Astrocyte (in vitro differentiated cells and primary cell): Measurements from ENCODE around the gene LPIN3. TPM values are rescaled to one million over a fixed set of nuclear protein-coding genes. Genes with fewer than 3 reads are reported as not detected.

Source experiments
- DNase-seq: peaks from one replicate; pipeline ENCODE4 v3.0.0-alpha.2; 2010; ENCODE audit warnings: low read depth
- FAIRE-seq: peaks from 2 replicates; lab custom pipeline; 2011; peaks lifted over from hg19 to GRCh38; lab: Jason Lieb, UNC
- H2AFZ ChIP-seq: 2 replicates; pipeline ENCODE4 v1.6.0; 2012; ENCODE audit warnings: low read depth, low read length, inconsistent platforms
- H3K27ac ChIP-seq: 2 replicates; pipeline ENCODE4 v1.5.1; 2011; ENCODE audit warnings: low read depth, low read length, inconsistent platforms
- H3K27me3 ChIP-seq: 2 replicates; pipeline ENCODE4 v1.6.0; 2011; ENCODE audit warnings: low read length, inconsistent platforms; ENCODE audit not compliant: insufficient read depth
- H3K36me3 ChIP-seq: 2 replicates; pipeline ENCODE4 v1.5.1; 2011; ENCODE audit warnings: low read length, inconsistent platforms; ENCODE audit not compliant: insufficient read depth
- H3K4me1 ChIP-seq: 2 replicates; pipeline ENCODE4 v1.5.1; 2011; ENCODE audit warnings: low read length, inconsistent platforms; ENCODE audit not compliant: insufficient read depth
- H3K4me2 ChIP-seq: 2 replicates; pipeline ENCODE4 v1.6.0; 2012; ENCODE audit warnings: low read length, inconsistent platforms
- H3K4me3 ChIP-seq: 2 replicates; pipeline ENCODE4 v1.5.1; 2011; ENCODE audit warnings: low read depth, mild to moderate bottlenecking, low read length, inconsistent platforms; ENCODE audit not compliant: insufficient read depth
- H3K79me2 ChIP-seq: 2 replicates; pipeline ENCODE4 v1.6.0; 2012; ENCODE audit warnings: mild to moderate bottlenecking, low read length, inconsistent platforms; ENCODE audit not compliant: insufficient read depth
- H3K9ac ChIP-seq: 2 replicates; pipeline ENCODE4 v1.6.0; 2012; ENCODE audit warnings: mild to moderate bottlenecking, low read length, inconsistent platforms
- H3K9me3 ChIP-seq: 2 replicates; pipeline ENCODE4 v1.5.1; 2012; ENCODE audit warnings: low read depth, mild to moderate bottlenecking, low read length, inconsistent platforms; ENCODE audit not compliant: insufficient read depth
- H4K20me1 ChIP-seq: 2 replicates; pipeline ENCODE4 v1.6.0; 2012; ENCODE audit warnings: low read length, inconsistent platforms; ENCODE audit not compliant: insufficient read depth
- H3K27ac Mint-ChIP-seq: one replicate; pipeline ENCODE4 v1.8.0; 2021; ENCODE audit warnings: mild to moderate bottlenecking, mixed read lengths; ENCODE audit not compliant: unreplicated experiment
- H3K27me3 Mint-ChIP-seq: one replicate; pipeline ENCODE4 v1.8.0; 2021; ENCODE audit warnings: low read depth, mixed read lengths; ENCODE audit not compliant: unreplicated experiment
- H3K36me3 Mint-ChIP-seq: one replicate; pipeline ENCODE4 v1.8.0; 2021; ENCODE audit warnings: low read depth, mixed read lengths; ENCODE audit not compliant: unreplicated experiment
- H3K4me1 Mint-ChIP-seq: one replicate; pipeline ENCODE4 v1.8.0; 2021; ENCODE audit warnings: low read depth, mixed read lengths; ENCODE audit not compliant: unreplicated experiment
- H3K4me3 Mint-ChIP-seq: one replicate; pipeline ENCODE4 v1.8.0; 2021; ENCODE audit warnings: mild to moderate bottlenecking, moderate library complexity, mixed read lengths; ENCODE audit not compliant: unreplicated experiment
- H3K9me3 Mint-ChIP-seq: one replicate; pipeline ENCODE4 v1.8.0; 2021; ENCODE audit warnings: mild to moderate bottlenecking, mixed read lengths; ENCODE audit not compliant: unreplicated experiment
- CTCF ChIP-seq: IDR thresholded peaks from 2 replicates; pipeline ENCODE4 v1.5.1; 2011; ENCODE audit warnings: low read depth, mild to moderate bottlenecking, inconsistent platforms, low read length, moderate library complexity; ENCODE audit not compliant: insufficient read depth
- EZH2 ChIP-seq: IDR thresholded peaks from 2 replicates; pipeline ENCODE4 v1.6.1; 2012; ENCODE audit warnings: mild to moderate bottlenecking, low read length, inconsistent platforms; ENCODE audit not compliant: insufficient read depth
- total RNA-seq: library from RNA; stranded (reverse); gene quantifications from 2 replicates; pipeline ENCODE4 v1.2.1, GENCODE V29; 2021

LPIN3 gene
- total RNA-seq, 1 donor from 2014 or later = 18.0 TPM

GRCh38 chr20:41344938-41345728 lies 4.5 kb downstream of the LPIN3 start:
- Histone ChIP-seq H3K9me3 (no peaks in the 10 kb centered on the region), H2AFZ (no peak overlapping the region), H3K36me3 (no peaks in the 10 kb centered on the region), H3K79me2 (no peaks in the 10 kb centered on the region), H3K9ac (no peak overlapping the region), H4K20me1 (no peaks in the 10 kb centered on the region), H3K4me3 (no peak overlapping the region), H3K27ac (no peak overlapping the region), H3K4me1 (peaks cover 3% of the 10 kb centered on the region), H3K4me2 (no peak overlapping the region), H3K27me3 (no peaks in the 10 kb centered on the region)
- TF ChIP-seq EZH2 = no peak
- TF ChIP-seq CTCF = no peak
- Mint-ChIP-seq H3K27me3 (no peaks in the 10 kb centered on the region), H3K9me3 (no peaks in the 10 kb centered on the region), H3K36me3 (peaks cover 13% of the 10 kb centered on the region), H3K27ac (no peak overlapping the region), H3K4me3 (no peak overlapping the region), H3K4me1 (peaks cover 5% of the 10 kb centered on the region)
- FAIRE-seq (no peak), DNase-seq (no peak)

GRCh38 chr20:41345729-41346067 lies 5.1 kb downstream of the LPIN3 start:
- Mint-ChIP-seq H3K27me3 (no peaks in the 10 kb centered on the region), H3K4me1 (peaks cover 5% of the 10 kb centered on the region), H3K4me3 (no peak overlapping the region), H3K9me3 (no peaks in the 10 kb centered on the region), H3K36me3 (peaks cover 17% of the 10 kb centered on the region), H3K27ac (no peak overlapping the region)
- no peak for DNase-seq
- Histone ChIP-seq H3K4me3 (no peak overlapping the region), H3K36me3 (no peaks in the 10 kb centered on the region), H3K27ac (no peak overlapping the region), H2AFZ (no peak overlapping the region), H3K79me2 (no peaks in the 10 kb centered on the region), H3K27me3 (no peaks in the 10 kb centered on the region), H3K4me1 (no peaks in the 10 kb centered on the region), H3K9me3 (no peaks in the 10 kb centered on the region), H3K9ac (no peak overlapping the region), H4K20me1 (no peaks in the 10 kb centered on the region), H3K4me2 (no peak overlapping the region)
- TF ChIP-seq EZH2 (no peak), CTCF (no peak)
- FAIRE-seq = no peak
